CD4-positive, alpha-beta T cell treated with Interleukin-2 at 100 ng/mL for 4 hours (primary cell): ENCODE results near the gene FOSL2.

Experiments
- DNase-seq: peaks from one replicate; pipeline ENCODE4 v3.0.0-alpha.2; 2020; ENCODE audit warnings: low spot score

The FOSL2 gene

DNA sequence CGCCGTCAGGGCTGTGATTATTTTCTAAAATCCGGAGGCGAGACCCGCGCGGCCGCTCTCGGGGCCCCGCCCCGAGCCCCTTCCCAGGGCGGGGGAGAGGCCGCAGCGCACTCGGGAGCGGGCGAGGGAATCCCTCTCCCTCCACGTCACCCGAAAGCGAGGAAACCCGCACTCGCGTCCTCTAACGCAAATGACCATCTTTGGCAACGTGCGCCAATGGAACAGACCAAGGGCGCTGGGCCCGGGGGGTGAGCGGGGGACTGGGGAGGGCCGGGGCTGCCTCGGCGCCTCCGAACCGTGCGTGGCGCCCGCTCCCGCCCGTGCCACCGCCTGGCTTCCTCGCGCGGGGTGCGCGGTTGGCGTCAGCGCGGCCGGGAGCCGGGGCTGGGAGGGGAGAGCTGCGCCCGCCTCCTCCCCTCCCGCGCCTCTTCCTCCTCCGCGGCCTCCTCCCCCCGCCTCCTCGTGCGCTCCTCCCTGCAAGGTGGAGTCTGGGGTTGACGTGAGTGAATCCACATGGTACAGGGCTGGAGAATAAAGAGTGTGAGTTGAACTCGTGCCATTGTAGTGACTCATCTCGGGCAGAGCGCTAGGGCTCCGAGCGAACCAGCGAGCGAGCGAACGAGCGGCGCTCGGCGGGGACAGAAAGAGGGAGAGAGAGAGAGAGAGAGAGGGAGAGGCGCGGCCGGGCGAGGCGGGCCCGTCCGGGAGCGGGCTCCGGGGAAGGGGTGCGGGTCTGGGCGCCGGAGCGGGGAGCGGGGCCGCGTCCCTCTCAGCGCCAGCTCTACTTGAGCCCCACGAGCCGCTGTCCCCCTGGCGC, at the start of gene FOSL2:
Gene FOSL2 (plus strand): TSS at position 562 of the 817 bp plus-strand sequence. CDS start 863 bp downstream, outside the sequence.
- DNase-seq, result peak; percentile 97

DNA sequence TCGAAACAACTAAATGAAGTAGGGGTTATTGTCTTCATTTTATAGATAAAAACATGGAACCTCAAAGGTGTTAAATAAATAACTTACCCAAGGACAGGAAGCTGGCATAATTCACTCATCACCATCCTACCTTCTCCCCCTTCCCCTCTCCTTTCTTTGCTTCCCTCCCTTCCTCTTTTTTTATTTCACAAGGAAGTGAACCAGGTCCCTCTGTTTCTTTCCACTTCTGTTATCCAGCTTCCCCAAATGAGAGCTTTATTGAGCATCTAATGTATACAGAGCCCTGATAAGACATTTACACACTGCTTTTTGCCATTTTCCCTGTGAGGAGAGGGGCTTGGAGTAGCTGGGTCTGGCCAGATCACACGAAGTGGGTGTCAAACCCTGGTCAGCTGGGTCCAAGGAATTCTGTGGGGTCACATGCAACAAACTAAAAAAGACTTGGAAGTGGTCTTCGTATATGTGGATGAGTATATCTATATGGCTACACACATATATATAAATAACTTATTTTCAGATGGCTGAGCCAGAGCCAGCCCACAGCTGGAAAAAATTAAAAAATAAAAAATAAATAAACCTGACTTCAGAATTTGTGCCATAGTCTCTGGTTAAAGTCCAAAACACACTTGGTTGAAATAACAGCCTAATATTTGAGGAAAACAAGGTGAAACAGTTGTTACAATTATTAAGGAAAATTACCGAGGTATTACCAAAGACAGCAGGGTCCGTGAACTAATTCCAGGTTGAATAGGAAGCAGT, 49.3 kb upstream of the FOSL2 start:
- DNase-seq, result no peak

DNA sequence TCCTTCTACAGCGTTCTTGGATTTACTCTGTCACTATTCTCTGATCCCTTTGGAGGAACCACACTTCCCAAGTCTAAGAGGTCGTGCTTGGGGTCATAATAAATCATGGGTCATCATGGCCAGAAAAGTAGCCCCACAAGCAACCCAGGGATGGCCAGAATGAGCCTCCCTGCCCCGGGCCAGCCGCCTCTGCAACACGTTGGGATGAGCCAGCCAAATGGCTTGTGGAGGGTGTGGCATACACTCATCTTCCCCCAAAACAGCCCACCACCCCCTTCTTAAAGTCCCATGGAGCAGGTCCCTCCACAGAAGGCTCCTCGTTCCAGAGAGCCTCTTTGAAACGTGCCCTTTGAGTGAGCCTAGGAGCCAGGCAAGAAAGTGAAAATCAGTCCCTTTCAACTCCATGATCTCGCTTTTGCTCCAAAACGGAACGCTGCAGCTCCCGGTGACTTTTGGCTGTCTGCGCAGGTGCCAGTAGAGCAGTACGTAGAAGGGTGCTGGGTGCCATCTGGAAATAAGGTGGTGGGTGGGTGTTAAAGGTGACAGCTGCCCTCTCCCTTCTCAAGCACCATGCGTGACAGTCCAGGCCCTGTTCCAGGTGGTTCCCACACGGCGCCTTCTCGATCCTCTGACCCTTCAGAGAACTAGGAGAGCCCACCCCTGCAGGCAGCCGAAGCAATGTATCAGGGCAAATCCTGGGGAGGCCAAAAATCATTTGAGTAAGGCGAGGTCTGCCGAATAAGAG, 48.5 kb upstream of the FOSL2 start:
- no peak for DNase-seq

DNA sequence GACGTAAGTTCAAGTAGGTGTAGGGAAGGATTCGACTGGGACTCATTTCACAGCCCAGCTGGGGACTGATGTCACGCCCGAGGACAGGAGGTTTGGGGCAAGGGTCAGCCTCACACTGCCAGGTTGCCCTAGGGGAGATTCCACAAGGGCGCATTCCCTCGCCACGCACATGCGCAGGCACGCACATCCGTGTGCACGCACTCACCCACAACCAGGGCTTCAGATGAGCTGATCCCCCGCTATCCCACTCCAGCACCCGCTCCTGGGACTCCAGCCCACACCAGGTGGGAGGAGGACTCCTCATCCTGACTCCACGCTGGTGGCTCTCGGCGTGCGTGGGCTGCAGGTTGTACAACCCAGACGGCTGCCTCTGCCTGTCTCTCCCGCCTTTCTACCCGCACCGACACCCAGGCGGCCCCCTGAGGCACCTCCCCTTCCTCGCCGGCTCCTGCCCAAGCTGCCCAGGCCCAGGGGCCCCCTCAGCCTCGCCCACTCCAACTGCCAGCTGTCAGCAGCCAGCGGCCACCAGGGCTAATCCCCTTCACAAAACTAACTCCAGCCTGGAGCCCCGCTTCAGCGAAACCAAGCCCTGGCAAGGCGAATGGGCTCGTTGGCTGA, 47.8 kb upstream of the FOSL2 start:
- DNase-seq, result no peak

DNA sequence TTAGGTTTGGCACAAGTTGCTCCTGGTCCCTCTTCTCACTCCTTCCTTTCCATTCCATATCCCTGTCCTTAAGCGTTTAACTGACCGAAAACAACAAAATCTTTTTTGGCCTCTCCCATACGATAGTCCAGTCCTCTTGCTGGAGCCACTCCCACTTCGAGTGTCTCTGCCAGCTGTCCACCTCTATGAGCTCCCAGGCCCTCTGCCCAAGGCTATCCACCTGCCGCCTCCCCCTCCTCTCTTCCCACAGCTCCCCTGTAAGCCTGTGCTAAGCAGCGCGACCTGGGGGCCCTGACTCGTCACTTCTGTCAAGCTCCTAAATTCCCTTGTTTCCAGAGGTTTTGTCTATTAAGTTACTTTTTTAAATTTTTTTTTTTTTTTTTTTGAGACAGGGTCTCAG, 47.0 kb upstream of the FOSL2 start:
- DNase-seq, result no peak

DNA sequence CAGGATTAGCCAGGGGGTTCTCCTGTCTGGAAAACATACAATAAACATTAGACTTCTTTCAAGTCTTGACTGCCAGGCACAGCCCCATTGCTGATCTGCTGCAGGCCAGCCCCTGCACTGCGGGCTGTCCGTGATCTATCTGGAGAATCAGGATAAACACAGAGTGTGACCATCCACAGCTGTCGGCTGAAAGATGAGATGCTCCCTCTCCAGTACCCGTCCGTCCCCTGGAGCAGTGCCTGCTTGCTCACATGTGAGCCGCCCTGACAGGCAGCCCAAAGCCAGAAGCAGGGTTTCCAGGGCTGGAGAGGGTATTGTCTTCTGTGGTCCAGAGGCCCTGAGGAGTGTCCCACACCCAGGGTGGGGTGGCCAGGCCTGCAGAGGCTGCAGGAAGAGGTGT, 46.1 kb upstream of the FOSL2 start:
- no peak for DNase-seq

DNA sequence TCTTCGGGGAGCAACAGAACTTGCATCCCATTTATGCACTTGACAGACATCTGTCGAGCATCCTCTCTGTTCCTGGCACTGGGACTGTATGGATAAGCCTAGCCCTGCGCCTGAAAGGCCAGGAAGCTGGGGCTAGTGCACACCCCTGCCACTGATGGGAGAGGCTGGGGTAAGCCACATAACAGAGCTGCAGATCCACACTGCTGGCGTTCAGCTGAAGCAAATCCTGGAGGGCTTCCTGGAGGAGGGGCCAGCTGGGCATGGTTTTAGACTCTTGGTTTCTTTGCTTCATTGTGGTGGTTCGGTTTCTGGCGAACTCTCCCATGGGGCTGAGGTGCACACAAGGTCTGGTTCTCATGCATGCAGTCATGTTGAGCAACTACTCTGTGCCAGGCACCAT, 45.5 kb upstream of the FOSL2 start:
- no peak for DNase-seq

DNA sequence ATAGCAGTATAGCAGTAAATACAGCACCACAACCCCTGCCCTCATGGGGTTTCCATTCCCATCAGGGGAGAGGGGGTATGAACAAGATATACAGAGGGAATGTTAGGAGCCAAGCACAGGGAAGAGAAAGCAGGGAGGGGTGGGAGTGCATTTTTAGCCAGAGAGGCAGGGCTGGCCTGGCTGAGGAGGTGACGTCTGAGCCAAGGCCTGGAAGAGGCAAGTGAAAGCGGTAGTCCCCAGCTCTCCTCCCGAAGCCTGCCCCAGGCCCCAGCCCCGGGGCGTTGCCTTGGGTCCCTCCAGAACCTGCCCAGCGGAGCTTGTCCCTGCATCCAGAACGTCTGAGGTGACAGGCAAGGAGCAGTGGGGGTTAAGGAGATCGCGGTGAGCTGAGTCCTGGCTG, 45.1 kb upstream of the FOSL2 start:
- DNase-seq, result no peak

DNA sequence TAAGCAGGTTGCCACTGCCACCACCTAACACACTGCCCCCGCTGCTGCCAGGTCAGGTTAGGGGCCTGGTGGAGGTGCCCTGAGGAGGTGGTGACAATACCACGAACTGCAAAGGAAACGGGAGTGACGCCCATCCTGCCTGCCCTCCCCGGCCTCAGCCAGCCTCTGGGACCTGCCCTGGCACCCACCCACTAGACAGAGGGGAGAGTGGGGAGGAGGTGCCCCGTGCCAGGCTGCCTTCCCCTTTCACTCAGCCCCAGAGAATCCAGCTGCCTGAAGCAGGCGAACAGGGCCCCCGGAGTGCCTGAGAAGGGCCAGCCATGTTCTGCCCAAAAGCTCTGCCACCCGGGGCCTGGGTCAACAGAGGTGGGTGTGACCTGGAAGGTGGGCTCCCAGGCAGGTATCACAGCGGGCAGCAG, 44.5 kb upstream of the FOSL2 start:
- DNase-seq, result peak; percentile 63

DNA sequence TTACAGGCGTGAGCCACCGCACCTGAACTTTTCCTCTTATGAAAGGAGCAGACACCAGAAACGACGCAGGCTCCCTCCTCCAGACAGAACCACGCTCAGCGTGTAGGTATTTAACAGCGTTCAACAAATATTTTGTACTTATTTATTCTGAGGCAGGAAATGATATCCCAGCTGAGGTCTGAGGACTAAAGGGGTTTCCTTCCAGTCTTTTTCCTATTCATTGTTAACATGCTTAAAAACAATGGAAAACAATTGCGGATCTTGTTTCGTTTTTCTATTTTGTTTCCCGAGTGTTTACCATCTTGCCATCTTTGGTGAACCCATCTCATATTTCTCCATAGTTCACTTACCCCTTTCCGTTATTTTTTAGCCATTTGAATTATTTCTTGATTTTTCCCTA, 43.7 kb upstream of the FOSL2 start:
- DNase-seq, result no peak

DNA sequence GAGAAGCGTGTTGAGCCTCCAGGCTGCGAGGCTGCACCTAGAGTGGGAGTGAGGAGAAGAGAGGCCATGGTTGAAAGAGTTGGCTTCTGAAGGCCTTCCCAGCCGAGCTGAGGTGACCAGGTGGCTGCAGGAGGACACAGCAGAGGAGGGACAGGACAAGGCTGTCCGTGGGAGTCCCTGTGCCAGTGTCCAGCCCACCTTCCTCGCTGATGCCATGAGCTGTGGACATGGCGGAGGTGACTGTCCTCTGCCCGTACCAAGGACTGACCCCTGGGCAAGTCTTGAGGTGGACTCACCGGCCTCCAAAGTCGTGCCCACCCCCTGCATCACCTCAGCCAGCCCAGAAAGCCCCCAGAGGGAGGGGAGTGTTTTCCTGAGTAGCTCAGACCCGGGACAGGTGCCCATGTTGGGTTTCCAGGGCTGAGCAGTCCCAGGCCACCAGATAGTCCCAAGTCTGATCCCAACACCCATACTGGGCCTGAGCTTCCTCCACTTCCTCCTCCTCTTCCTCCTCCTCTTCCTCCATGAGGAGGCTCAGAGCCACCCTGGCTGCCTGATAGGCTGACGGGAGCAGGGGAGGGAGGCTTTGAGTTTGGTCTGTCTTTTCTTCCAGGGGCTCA, 43.0 kb upstream of the FOSL2 start:
- DNase-seq, result no peak

DNA sequence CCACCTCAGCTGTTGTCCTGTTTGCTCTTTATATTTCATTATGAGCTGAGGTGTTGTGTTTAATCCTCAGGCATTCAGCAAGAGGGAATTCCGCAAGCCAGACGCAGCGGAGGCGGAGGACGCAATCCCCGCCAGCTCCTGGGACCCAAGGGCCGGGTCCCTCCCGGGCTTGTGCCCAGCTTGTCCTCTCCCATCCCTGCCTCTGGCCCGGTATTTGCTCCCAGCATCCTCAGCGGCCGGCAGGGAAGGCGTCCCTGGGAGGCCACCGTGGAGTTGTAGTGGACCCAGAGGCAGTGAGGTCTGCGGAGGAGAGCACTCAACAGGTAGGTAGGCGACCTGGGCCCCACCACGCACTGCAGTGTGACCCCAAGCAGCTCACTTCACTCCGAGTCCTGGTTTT, 42.5 kb upstream of the FOSL2 start:
- DNase-seq, result no peak

DNA sequence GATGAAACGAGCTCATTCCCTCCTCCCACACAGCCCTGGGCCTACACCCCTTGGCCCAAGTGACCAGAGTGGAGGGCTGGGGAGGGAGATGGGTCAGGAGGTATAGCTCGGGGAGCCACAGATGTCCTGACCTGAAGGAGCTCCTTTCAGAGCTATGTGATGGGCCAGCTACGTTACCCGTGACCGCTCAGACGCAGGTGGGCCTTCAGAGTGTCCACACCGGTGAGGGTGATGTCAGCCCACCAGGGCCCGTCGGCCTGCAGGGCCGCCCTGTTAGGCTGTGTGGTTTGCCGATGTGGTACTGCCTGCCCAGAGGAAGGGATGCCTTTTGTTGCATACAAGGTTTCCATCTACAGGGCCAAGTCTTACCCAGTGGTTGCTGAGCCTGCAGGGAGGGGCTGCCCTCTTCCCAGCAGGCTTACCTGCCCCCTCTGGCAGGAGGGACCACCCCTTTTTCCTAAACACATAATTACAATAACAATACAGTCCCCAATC, 41.8 kb upstream of the FOSL2 start:
- no peak for DNase-seq

DNA sequence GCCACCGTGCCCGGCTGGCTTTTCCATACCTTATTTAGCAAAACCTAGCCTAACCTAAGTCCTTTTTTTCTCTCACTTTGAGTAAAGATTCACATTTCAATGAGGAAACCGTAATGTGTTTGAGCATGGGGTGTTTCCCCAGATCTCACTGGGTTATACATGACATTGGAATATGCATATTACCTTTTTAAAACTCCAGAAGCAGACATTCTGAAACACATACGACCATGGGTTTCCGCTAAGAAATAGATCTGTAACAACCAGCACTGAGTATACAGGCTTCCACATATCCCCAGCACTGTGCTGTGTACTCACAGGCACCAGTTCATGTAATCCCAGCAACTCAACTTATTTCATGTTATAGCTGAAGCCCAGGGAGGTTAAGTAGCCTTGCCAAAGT, 41.0 kb upstream of the FOSL2 start:
- no peak for DNase-seq

DNA sequence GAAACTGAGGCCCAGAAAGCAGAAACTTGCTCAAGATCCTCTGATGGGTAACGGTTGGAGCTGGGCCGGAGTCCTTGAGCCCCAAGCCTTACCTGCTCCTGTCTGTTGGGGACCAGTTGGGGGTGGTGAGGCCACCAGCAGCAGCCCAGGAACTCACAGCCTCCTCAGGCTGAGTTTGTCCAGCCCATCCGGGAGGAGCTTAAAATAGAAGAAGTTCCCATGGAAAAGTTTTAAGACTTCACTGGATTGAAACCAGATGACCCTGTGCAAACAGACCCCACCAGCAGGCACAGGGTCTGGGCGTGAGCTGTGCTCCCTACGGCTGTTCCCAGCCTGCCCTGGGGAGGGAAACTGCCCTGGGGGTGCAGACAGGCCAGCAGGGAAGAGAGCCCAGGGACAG, 40.6 kb upstream of the FOSL2 start:
- no peak for DNase-seq

DNA sequence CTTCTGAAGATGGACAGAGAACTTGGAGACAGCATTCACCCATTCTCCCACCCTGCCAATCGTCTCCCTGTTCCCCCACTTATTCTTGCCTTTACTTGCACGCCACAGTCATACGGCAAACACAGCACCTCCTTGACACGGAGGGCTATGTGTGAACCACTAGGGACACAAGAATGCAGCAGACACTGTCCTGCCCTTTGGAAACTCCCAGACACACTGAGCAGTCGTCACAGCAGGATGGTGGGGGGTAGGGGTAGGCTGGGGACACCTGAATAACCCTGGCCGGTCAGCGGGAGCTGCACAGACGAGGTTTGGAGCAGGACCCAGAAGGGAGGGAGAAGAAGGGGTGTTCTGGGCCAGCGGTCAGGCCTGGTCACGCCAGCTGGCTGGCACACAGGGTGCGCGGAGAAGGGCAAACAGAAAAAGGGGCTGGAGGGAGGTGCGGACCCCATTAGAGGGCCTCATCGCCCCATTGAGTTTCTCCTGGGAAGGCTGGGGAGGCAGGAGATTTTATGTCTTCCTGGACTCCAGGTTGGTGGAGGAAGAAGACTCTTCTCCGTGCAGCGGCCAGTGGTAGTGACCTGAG, 40.0 kb upstream of the FOSL2 start:
- no peak for DNase-seq

DNA sequence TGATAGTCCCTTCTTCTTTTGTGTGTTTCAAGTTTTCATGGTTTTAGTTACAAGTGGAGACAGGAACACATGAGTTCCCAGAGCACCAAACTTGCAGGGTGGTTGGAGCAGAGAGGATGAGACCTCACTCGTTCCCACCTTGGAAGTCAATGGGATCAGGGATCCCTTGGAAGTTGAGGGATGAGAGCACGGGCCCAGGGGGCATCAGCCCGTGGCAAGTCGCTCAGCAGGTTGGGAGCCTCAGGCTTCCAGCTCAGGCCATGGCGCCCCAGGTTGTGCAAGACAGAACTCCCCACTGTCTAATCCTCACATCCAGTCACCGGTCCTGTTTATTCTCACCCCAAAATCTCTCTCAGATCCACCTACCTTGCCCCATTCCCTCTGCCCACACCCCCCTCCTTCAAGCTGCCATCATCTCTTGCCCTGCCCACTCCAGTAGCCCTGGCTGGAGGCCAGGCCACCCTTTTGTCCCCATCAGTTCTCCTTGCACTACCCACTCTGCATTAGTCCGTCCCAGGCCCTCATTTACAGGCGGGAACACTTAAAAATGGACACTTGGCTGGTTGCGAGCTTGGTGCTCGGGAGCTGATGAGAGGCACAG, 37.6 kb upstream of the FOSL2 start:
- DNase-seq, result no peak

DNA sequence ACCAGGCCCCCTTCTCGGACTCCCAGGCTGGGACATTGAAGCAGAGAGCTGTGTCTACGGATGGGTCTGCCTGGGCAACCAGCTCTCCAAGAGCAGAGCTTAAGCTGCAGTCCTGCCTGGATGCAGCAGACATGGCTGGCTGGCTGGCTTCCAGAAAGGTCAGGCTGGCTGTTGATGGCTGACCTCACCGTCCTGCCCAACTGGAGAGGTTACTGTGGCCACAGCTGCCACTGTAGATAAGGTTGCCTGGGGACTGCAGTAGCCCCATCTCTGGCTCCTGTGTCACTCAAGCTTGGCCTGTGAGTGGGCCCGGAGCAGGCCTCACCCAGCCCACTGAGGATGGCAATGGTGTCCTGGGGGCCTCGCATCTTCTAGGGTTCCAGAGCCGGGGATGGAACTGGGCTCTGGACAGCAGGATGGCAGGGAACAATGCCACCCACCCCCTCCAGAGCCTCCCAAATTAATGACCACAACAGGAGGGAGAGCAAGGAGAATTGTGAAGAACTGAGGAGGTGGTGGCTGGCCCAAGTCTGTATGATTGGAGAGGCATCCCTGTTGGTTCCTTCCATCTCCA, 37.0 kb upstream of the FOSL2 start:
- no peak for DNase-seq

DNA sequence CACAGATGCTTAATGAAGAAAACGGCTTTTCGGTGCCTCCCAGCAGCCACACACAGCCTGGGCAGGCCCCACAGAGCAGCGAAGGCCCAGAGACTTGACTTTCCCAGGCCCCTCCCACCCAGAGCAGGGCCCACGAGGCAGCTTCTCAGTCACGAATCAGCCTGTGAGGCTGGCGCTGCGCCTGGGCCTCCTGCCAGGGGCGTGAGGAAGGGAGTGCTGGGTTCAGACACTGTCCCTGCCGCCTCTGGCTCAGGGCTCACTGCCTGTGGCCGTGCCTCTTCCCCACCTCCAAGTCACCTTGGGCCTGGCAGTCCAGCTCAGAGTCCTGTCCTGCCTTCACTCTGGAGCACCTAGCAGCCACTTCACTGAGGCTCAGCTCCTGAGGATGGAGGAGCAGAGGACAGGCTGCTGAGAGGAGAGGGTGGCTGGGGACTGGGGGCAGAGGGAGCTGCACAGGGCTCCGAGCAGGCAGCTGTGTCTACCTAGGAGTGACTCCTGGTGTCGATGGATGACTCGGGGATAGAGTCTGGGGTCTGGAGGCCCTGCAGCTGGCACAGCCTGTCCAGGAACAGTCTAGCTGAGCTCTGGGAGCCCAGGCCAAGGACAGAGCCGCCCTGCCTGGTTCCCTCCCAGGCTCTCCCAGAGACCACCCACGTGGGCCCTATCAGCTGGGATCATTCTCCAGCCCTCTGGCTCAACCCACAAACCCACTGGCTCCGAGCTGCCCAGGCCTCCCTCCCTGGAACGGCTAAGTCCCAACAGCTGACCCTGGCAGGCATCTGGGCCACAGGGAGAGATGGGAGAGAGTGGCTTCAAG, 36.4 kb upstream of the FOSL2 start:
- DNase-seq, result peak; percentile 26

DNA sequence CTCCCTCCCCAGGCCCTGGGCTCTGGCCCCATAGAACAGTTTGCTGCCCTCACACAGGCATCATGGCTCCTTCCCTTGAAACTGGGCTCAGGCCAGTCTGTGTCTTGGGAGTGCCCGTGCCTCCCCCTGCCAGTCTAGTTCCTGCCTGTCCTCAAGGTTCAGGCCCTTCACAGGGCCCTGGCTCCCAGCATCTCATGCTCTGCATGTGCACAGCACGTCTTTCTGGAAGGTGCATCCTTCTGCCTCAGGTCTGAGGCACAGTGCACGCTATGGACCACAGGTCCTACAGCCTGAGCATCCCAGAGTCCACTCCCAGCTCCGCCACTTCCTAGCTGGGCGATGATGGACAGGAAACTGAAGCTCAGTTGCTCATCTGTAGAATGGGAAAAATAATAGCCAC, 35.6 kb upstream of the FOSL2 start:
- no peak for DNase-seq
